ENCODE results near the gene ATOX1. TPM values are rescaled to one million over a fixed set of nuclear protein-coding genes. Genes with fewer than 3 reads are reported as not detected.
A peak's percentile ranks its signal among the peaks of the same experiment; 100 is the strongest.

ATOX1 gene
- total and polyA plus RNA-seq, 2 of the 4 experiments (the other 2 are of a cell fraction) = 56.3 to 360 TPM

GRCh38 chr5:151721812-151722391 lies 36.5 kb downstream of the ATOX1 start:
- H4K8ac ChIP-seq (ENCODE audit: low read depth in 2 of 2, low read length in 2 of 2) = peak overlapping the region in 1 of 2 experiments; percentile 4; a peak in 1 of 4 replicates
- CTCF ChIA-PET = interaction anchor here (0.5 to 2.2 kb wide), 5 partner anchors 18 to 63 kb away, joined by 3 to 8 read pairs (median 4); partner anchors contain the start of gene G3BP1
- peak overlapping the region; percentile 24; the same call in 1 of the 2 replicates for H3K18ac ChIP-seq (ENCODE audit: low read depth, low read length)
- peaks cover 16% of the 10 kb centered on the region for H3K4me1 ChIP-seq (ENCODE audit: control insufficient read depth, insufficient read depth, low read length)
- peak overlapping the region; percentile 50; the same call in 1 of the 2 replicates for H3K23ac ChIP-seq (ENCODE audit: low read depth, low read length)
- no peaks in the 10 kb centered on the region for H3K9me3 ChIP-seq (ENCODE audit: control insufficient read depth, insufficient read depth, low read length)
- H2AK9ac ChIP-seq (replicated peaks; ENCODE audit: low read depth, low read length, poor library complexity) = no peak overlapping the region
- H3K36me3 ChIP-seq (ENCODE audit: control insufficient read depth, insufficient read depth, low read length) = no peaks in the 10 kb centered on the region
- peak overlapping the region; percentile 59; the same call in 1 of the 2 replicates for H2AK5ac ChIP-seq (ENCODE audit: low read depth, low read length)
- H3K14ac ChIP-seq (replicated peaks; ENCODE audit: low read depth, low read length) = peak overlapping the region; percentile 40; the same call in 1 of the 2 replicates
- no peak overlapping the region for H3K4me3 ChIP-seq (ENCODE audit: insufficient read depth, low read depth, low read length)
- no peaks in the 10 kb centered on the region for H4K20me1 ChIP-seq (ENCODE audit: insufficient read depth, low read length)
- dilution Hi-C loops (cut with HindIII; ENCODE audit: low sequenced_read_pairs, unreplicated experiment) (no loop called here), in situ Hi-C loops (cut with MboI; ENCODE audit: low sequenced_read_pairs) (no loop called here), intact Hi-C loops (cut with micrococcal nuclease) (no loop called here)
- no peak overlapping the region for H4K5ac ChIP-seq (ENCODE audit: low read depth, low read length)
- DNase-seq = no peak
- peaks cover 0 to 24% of the 10 kb centered on the region in 2 experiments; a peak in 2 of 4 replicates for H3K79me1 ChIP-seq (ENCODE audit: low read depth in 1 of 2, low read length in 2 of 2)
- H3K4me2 ChIP-seq (ENCODE audit: low read depth, low read length) = no peak overlapping the region
- H2BK5ac ChIP-seq (ENCODE audit: low read depth, low read length, poor library complexity, severe bottlenecking) = peak overlapping the region; percentile 35
- no TSS peak for BruUV-seq (replicated peaks)
- no peak for ATAC-seq (ENCODE audit: low read depth)
- no peak overlapping the region; the same call in 2 of the 3 replicates for H2BK15ac ChIP-seq (ENCODE audit: low read depth, low read length)
- peak overlapping the region; percentile 67 for H2BK20ac ChIP-seq (ENCODE audit: low read depth, low read length)
- H2AFZ ChIP-seq (replicated peaks; ENCODE audit: low read length, poor library complexity) = no peak overlapping the region
- 0 out of 2 replicates have a peak overlapping the region, but pooled peaks have one; percentile 26 for H3K4ac ChIP-seq (ENCODE audit: low read depth, low read length)
- no peaks in the 10 kb centered on the region for H3K27me3 ChIP-seq (ENCODE audit: control insufficient read depth, insufficient read depth, low read length)
- TF ChIP-seq RFX5 (IDR thresholded peaks at IDR 0.05; ENCODE audit: low read depth, low read length) (no peak), SMC3 (IDR thresholded peaks at IDR 0.05; ENCODE audit: low read depth, low read length) (no peak), MXI1 (IDR thresholded peaks at IDR 0.05; ENCODE audit: borderline replicate concordance, low read depth, low read length) (no peak), BHLHE40 (IDR thresholded peaks at IDR 0.05; ENCODE audit: low read depth, low read length) (no peak)
- TF ChIP-seq, protein P1, sequence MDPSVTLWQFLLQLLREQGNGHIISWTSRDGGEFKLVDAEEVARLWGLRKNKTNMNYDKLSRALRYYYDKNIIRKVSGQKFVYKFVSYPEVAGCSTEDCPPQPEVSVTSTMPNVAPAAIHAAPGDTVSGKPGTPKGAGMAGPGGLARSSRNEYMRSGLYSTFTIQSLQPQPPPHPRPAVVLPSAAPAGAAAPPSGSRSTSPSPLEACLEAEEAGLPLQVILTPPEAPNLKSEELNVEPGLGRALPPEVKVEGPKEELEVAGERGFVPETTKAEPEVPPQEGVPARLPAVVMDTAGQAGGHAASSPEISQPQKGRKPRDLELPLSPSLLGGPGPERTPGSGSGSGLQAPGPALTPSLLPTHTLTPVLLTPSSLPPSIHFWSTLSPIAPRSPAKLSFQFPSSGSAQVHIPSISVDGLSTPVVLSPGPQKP (IDR thresholded peaks at IDR 0.05; ENCODE audit: borderline replicate concordance, low read depth, low read length) = no peak
- no peak overlapping the region for H3K27ac ChIP-seq (ENCODE audit: insufficient read depth, low read length)
- peaks cover 13% of the 10 kb centered on the region for H3K9me1 ChIP-seq (ENCODE audit: insufficient read depth, low read length)
- peak overlapping the region; percentile 46; the same call in 1 of the 2 replicates for H2BK120ac ChIP-seq (ENCODE audit: low read depth, low read length)
- POLR2A ChIA-PET (ENCODE audit: unreplicated experiment) = interaction anchor here (0.9 kb wide), 1 partner anchor 42 kb away, joined by 8 read pairs; no protein-coding TSS in a partner anchor
- no peak overlapping the region for H3K9ac ChIP-seq (ENCODE audit: low read depth, low read length)
- H3K56ac ChIP-seq (ENCODE audit: extremely low read depth, insufficient read depth, low read length) = no peak overlapping the region
- H4K91ac ChIP-seq (ENCODE audit: insufficient read depth, low read depth, low read length) = no peak overlapping the region

Data from IMR-90 (cell line).